GM23338 (cell line): Measurements from ENCODE around the gene FBXL17. TPM values are rescaled to one million over a fixed set of nuclear protein-coding genes. Genes with fewer than 3 reads are reported as not detected.

Experiments used
- ATAC-seq: fragments of 200-7000 bp; cut with Tn5 transposase; 3 replicates; pipeline ENCODE4 v1.9.1; 2020
- DNase-seq: peaks from one replicate; pipeline ENCODE4 v3.0.0-alpha.2; 2015; ENCODE audit warnings: low spot score
- H2AFZ ChIP-seq: fragments of 200-600 bp; sonication (generic); 2 replicates; pipeline ENCODE4 v1.8.0; 2016; ENCODE audit warnings: antibody characterized with exemption, mild to moderate bottlenecking, moderate library complexity
- H3F3A ChIP-seq: fragments of 200-600 bp; sonication (generic); replicated peaks from 2 replicates; pipeline ENCODE4 v1.8.0; 2017; ENCODE audit warnings: antibody characterized with exemption, mixed run types, low read depth
- H3K27ac ChIP-seq: fragments of 200-600 bp; sonication (generic); 2 replicates; pipeline ENCODE4 v1.6.1; 2016; ENCODE audit warnings: low read depth
- H3K27me3 ChIP-seq: fragments of 200-600 bp; sonication (generic); 2 replicates; pipeline ENCODE4 v1.8.0; 2016; ENCODE audit warnings: mild to moderate bottlenecking, mixed run types, moderate library complexity; ENCODE audit not compliant: insufficient read depth
- H3K36me3 ChIP-seq: fragments of 200-600 bp; sonication (generic); 2 replicates; pipeline ENCODE4 v1.8.0; 2016; ENCODE audit warnings: mild to moderate bottlenecking; ENCODE audit not compliant: insufficient read depth
- H3K4me1 ChIP-seq: fragments of 200-600 bp; sonication (generic); 2 replicates; pipeline ENCODE4 v1.8.0; 2016; ENCODE audit warnings: mild to moderate bottlenecking, moderate library complexity; ENCODE audit not compliant: insufficient read depth
- H3K4me2 ChIP-seq: fragments of 200-600 bp; sonication (generic); 2 replicates; pipeline ENCODE4 v1.7.1; 2017; ENCODE audit warnings: mixed run types
- H3K4me3 ChIP-seq: fragments of 200-600 bp; sonication (generic); 2 replicates; pipeline ENCODE4 v1.6.1; 2016; ENCODE audit warnings: mixed run types
- H3K79me2 ChIP-seq: fragments of 200-600 bp; sonication (generic); replicated peaks from 2 replicates; pipeline ENCODE4 v1.8.0; 2017; ENCODE audit warnings: mild to moderate bottlenecking; ENCODE audit not compliant: insufficient read depth
- H3K9me2 ChIP-seq: fragments of 200-600 bp; sonication (generic); 2 replicates; pipeline ENCODE4 v1.8.0; 2017; ENCODE audit not compliant: insufficient read depth
- H4K20me1 ChIP-seq: fragments of 200-600 bp; sonication (generic); replicated peaks from 2 replicates; pipeline ENCODE4 v1.8.0; 2017; ENCODE audit warnings: mild to moderate bottlenecking; ENCODE audit not compliant: insufficient read depth
- H3K27ac Mint-ChIP-seq: 2 replicates; pipeline ENCODE4 v1.8.0; 2020; ENCODE audit warnings: inconsistent platforms, mild to moderate bottlenecking, moderate library complexity, mixed read lengths
- H3K27me3 Mint-ChIP-seq: 3 replicates; pipeline ENCODE4 v1.8.0; 2022; ENCODE audit warnings: low read depth, mild to moderate bottlenecking, moderate library complexity, mixed read lengths, inconsistent platforms; ENCODE audit not compliant: insufficient read depth, poor library complexity
- H3K36me3 Mint-ChIP-seq: 3 replicates; pipeline ENCODE4 v1.8.0; 2021; ENCODE audit warnings: low read depth, mild to moderate bottlenecking, inconsistent platforms, moderate library complexity, mixed read lengths
- H3K4me1 Mint-ChIP-seq: 3 replicates; pipeline ENCODE4 v1.8.0; 2020; ENCODE audit warnings: mild to moderate bottlenecking, inconsistent platforms, mixed read lengths
- H3K4me3 Mint-ChIP-seq: 3 replicates; pipeline ENCODE4 v1.8.0; 2021; ENCODE audit warnings: moderate library complexity, mild to moderate bottlenecking, inconsistent platforms, mixed read lengths
- H3K9me3 Mint-ChIP-seq: 3 replicates; pipeline ENCODE4 v1.8.0; 2020; ENCODE audit warnings: moderate library complexity, mild to moderate bottlenecking, inconsistent platforms, mixed read lengths
- CREB1 ChIP-seq: fragments of 250-450 bp; sonication (Bioruptor Pico); IDR thresholded peaks from 2 replicates; pipeline ENCODE4 v1.5.0; 2020; ENCODE audit warnings: low read depth, mild to moderate bottlenecking, moderate library complexity
- EZH2 ChIP-seq: fragments of 200-600 bp; sonication (generic); IDR thresholded peaks from one replicate; pipeline ENCODE4 v1.8.0; 2017; ENCODE audit warnings: antibody characterized with exemption, mild to moderate bottlenecking, low read depth; ENCODE audit not compliant: unreplicated experiment
- EZH2phosphoT487 ChIP-seq: fragments of 200-600 bp; sonication (generic); IDR thresholded peaks from one replicate; pipeline ENCODE4 v1.8.1; 2018; ENCODE audit warnings: antibody characterized with exemption; ENCODE audit not compliant: unreplicated experiment
- JUNB ChIP-seq: IDR thresholded peaks from one replicate; pipeline ENCODE4 v1.6.1; 2016; ENCODE audit warnings: antibody characterized with exemption; ENCODE audit not compliant: unreplicated experiment
- NANOG ChIP-seq: IDR thresholded peaks from 2 replicates; pipeline ENCODE4 v1.6.1; 2016; ENCODE audit warnings: antibody characterized with exemption, borderline replicate concordance
- POLR2AphosphoS5 ChIP-seq: IDR thresholded peaks from 2 replicates; pipeline ENCODE4 v1.6.1; 2016; ENCODE audit warnings: antibody characterized with exemption, low read depth
- STAT1 ChIP-seq: IDR thresholded peaks from one replicate; pipeline ENCODE4 v1.6.1; 2016; ENCODE audit warnings: antibody characterized with exemption; ENCODE audit not compliant: unreplicated experiment
- ZNF114 ChIP-seq: fragments of 250-450 bp; sonication (Bioruptor Pico); IDR thresholded peaks from 2 replicates; pipeline ENCODE4 v1.5.0; 2020; ENCODE audit warnings: mild to moderate bottlenecking, moderate library complexity
- ZNF331 ChIP-seq: fragments of 250-450 bp; sonication (Bioruptor Pico); IDR thresholded peaks from 2 replicates; pipeline ENCODE4 v1.5.0; 2020; ENCODE audit warnings: low read depth, mild to moderate bottlenecking, moderate library complexity
- polyA plus RNA-seq: library from polyadenylated mRNA; unstranded; fragments of >200 nt; fragmentation: Nextera tagmentation; extraction: Ambion mirVana; gene quantifications from 2 replicates; pipeline ENCODE4 v1.2.1, GENCODE V29; 2016
- total RNA-seq: library from RNA; depleted of rRNA; stranded (reverse); fragments of >200 nt; shearing (Covaris generic); gene quantifications from 2 replicates; pipeline ENCODE4 v1.2.3, GENCODE V29; 2014
- TF ChIP-seq, protein P1 (sequence below): fragments of 250-450 bp; sonication (Bioruptor Pico); IDR thresholded peaks from 2 replicates; pipeline ENCODE4 v1.5.0; 2020; ENCODE audit warnings: mild to moderate bottlenecking, moderate library complexity
- TF ChIP-seq, protein P2 (sequence below): IDR thresholded peaks from 2 replicates; pipeline ENCODE4 v1.6.1; 2016; ENCODE audit warnings: antibody characterized with exemption
- TF ChIP-seq, protein P3 (sequence below), 2 experiments: fragments of 200-600 bp in 1 of 2; sonication (generic) in 1 of 2; conservative IDR thresholded peaks; 2 replicates each; pipeline versions ENCODE4 v1.5.1 to v1.6.1; 2016 to 2017; ENCODE audit warnings: antibody characterized with exemption in 2 of 2, low read depth in 2 of 2, mild to moderate bottlenecking in 2 of 2, moderate library complexity in 1 of 2

The FBXL17 gene
- total and polyA plus RNA-seq, 2 experiments from 2014 or later: 2.0 to 2.7 TPM

DNA sequence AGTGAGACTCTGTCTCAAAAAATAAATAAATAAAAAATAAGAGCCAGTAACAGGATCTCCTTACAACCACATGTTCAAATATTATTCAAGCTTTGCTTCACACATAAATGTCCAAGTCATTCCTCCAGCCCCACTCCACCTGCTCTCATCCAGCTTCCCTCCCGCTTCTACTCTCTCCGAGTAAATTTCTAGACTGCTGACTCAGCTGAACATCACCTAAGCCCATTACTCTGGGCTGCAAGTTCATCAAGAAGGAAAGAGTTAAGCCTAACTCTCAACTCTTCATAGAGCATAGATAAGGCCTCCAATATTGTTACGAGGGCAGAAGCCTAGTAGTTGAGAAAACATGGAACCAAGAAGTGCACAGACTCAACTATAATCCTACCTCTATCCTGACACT is 300.2 kb downstream of the FBXL17 start:
- Histone ChIP-seq H3K4me3 (no peak overlapping the region), H3K27me3 (no peaks in the 10 kb centered on the region), H3K4me2 (0 out of 2 replicates have a peak overlapping the region, but pooled peaks have one; percentile 19), H3K9me2 (no peaks in the 10 kb centered on the region; the same call in 1 of the 2 replicates), H3K79me2 (no peaks in the 10 kb centered on the region), H3K36me3 (no peaks in the 10 kb centered on the region), H2AFZ (no peak overlapping the region), H3F3A (peaks cover 4% of the 10 kb centered on the region; the same call in 1 of the 2 replicates), H3K4me1 (peaks cover 62% of the 10 kb centered on the region), H3K27ac (peak overlapping the region; percentile 89), H4K20me1 (no peaks in the 10 kb centered on the region)
- Mint-ChIP-seq H3K9me3 (peaks cover 3% of the 10 kb centered on the region; the same call in 1 of the 3 replicates), H3K4me1 (peaks cover 65% of the 10 kb centered on the region), H3K36me3 (peaks cover 2% of the 10 kb centered on the region; the same call in 1 of the 3 replicates), H3K4me3 (no peak overlapping the region), H3K27me3 (no peaks in the 10 kb centered on the region), H3K27ac (peak overlapping the region; percentile 46)
- ATAC-seq: no peak
- no peak for TF ChIP-seq ZNF331 (CRISPR knock-in tag)
- no peak for TF ChIP-seq POLR2AphosphoS5
- TF ChIP-seq CREB1 (CRISPR knock-in tag): no peak
- no peak for TF ChIP-seq NANOG
- TF ChIP-seq EZH2: no peak
- no peak for TF ChIP-seq EZH2phosphoT487
- TF ChIP-seq, protein P1, sequence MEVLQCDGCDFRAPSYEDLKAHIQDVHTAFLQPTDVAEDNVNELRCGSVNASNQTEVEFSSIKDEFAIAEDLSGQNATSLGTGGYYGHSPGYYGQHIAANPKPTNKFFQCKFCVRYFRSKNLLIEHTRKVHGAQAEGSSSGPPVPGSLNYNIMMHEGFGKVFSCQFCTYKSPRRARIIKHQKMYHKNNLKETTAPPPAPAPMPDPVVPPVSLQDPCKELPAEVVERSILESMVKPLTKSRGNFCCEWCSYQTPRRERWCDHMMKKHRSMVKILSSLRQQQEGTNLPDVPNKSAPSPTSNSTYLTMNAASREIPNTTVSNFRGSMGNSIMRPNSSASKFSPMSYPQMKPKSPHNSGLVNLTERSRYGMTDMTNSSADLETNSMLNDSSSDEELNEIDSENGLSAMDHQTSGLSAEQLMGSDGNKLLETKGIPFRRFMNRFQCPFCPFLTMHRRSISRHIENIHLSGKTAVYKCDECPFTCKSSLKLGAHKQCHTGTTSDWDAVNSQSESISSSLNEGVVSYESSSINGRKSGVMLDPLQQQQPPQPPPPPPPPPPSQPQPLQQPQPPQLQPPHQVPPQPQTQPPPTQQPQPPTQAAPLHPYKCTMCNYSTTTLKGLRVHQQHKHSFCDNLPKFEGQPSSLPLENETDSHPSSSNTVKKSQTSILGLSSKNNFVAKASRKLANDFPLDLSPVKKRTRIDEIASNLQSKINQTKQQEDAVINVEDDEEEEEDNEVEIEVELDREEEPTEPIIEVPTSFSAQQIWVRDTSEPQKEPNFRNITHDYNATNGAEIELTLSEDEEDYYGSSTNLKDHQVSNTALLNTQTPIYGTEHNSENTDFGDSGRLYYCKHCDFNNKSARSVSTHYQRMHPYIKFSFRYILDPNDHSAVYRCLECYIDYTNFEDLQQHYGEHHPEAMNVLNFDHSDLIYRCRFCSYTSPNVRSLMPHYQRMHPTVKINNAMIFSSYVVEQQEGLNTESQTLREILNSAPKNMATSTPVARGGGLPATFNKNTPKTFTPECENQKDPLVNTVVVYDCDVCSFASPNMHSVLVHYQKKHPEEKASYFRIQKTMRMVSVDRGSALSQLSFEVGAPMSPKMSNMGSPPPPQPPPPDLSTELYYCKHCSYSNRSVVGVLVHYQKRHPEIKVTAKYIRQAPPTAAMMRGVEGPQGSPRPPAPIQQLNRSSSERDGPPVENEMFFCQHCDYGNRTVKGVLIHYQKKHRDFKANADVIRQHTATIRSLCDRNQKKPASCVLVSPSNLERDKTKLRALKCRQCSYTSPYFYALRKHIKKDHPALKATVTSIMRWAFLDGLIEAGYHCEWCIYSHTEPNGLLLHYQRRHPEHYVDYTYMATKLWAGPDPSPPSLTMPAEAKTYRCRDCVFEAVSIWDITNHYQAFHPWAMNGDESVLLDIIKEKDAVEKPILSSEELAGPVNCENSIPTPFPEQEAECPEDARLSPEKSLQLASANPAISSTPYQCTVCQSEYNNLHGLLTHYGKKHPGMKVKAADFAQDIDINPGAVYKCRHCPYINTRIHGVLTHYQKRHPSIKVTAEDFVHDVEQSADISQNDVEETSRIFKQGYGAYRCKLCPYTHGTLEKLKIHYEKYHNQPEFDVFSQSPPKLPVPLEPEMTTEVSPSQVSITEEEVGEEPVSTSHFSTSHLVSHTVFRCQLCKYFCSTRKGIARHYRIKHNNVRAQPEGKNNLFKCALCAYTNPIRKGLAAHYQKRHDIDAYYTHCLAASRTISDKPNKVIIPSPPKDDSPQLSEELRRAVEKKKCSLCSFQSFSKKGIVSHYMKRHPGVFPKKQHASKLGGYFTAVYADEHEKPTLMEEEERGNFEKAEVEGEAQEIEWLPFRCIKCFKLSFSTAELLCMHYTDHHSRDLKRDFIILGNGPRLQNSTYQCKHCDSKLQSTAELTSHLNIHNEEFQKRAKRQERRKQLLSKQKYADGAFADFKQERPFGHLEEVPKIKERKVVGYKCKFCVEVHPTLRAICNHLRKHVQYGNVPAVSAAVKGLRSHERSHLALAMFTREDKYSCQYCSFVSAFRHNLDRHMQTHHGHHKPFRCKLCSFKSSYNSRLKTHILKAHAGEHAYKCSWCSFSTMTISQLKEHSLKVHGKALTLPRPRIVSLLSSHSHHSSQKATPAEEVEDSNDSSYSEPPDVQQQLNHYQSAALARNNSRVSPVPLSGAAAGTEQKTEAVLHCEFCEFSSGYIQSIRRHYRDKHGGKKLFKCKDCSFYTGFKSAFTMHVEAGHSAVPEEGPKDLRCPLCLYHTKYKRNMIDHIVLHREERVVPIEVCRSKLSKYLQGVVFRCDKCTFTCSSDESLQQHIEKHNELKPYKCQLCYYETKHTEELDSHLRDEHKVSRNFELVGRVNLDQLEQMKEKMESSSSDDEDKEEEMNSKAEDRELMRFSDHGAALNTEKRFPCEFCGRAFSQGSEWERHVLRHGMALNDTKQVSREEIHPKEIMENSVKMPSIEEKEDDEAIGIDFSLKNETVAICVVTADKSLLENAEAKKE (CRISPR knock-in tag): no peak
- no peak for TF ChIP-seq ZNF114 (CRISPR knock-in tag)
- TF ChIP-seq, protein P2, sequence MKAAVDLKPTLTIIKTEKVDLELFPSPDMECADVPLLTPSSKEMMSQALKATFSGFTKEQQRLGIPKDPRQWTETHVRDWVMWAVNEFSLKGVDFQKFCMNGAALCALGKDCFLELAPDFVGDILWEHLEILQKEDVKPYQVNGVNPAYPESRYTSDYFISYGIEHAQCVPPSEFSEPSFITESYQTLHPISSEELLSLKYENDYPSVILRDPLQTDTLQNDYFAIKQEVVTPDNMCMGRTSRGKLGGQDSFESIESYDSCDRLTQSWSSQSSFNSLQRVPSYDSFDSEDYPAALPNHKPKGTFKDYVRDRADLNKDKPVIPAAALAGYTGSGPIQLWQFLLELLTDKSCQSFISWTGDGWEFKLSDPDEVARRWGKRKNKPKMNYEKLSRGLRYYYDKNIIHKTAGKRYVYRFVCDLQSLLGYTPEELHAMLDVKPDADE: no peak
- TF ChIP-seq, protein P3, sequence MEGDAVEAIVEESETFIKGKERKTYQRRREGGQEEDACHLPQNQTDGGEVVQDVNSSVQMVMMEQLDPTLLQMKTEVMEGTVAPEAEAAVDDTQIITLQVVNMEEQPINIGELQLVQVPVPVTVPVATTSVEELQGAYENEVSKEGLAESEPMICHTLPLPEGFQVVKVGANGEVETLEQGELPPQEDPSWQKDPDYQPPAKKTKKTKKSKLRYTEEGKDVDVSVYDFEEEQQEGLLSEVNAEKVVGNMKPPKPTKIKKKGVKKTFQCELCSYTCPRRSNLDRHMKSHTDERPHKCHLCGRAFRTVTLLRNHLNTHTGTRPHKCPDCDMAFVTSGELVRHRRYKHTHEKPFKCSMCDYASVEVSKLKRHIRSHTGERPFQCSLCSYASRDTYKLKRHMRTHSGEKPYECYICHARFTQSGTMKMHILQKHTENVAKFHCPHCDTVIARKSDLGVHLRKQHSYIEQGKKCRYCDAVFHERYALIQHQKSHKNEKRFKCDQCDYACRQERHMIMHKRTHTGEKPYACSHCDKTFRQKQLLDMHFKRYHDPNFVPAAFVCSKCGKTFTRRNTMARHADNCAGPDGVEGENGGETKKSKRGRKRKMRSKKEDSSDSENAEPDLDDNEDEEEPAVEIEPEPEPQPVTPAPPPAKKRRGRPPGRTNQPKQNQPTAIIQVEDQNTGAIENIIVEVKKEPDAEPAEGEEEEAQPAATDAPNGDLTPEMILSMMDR (conservative IDR thresholded peaks at IDR 0.05; ENCODE audit: low read depth in 2 of 2): no peak
- TF ChIP-seq JUNB: no peak
- no peak for TF ChIP-seq STAT1
- no peak for DNase-seq
